GM18873 (cell line): Measurements from ENCODE around the gene LRBA.
"Not testable (repeated sequence)": the region's sequence is repeated elsewhere in the genome, so short reads cannot be mapped to it uniquely, and the experiment has no call there.

Source experiments
- ATAC-seq: cut with Tn5 transposase; IDR thresholded peaks from one replicate; pipeline ENCODE4 v1.9.1; 2021; ENCODE audit warnings: mild to moderate bottlenecking, moderate library complexity, moderate number of reproducible peaks; ENCODE audit not compliant: unreplicated experiment, low FRiP score

Gene LRBA

DNA sequence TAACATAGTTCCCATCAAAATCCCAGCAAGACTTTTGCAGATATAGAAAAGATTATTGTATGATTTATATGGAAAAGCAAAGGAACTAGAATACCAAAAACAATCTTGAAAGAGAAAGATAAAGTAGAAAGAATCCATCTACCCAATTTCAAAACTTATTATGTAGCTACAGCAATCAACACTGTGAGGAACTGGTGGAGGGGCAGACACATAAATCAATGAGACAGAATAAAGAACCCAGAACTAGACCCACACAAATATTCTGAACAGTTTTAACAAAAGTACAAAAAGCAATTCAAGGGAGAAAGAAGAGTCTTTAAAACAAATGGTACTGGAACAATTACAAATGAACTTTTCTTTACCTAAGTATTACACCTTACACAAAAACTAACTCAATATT lies 67.0 kb downstream of the LRBA start:
- ATAC-seq, result no peak

DNA sequence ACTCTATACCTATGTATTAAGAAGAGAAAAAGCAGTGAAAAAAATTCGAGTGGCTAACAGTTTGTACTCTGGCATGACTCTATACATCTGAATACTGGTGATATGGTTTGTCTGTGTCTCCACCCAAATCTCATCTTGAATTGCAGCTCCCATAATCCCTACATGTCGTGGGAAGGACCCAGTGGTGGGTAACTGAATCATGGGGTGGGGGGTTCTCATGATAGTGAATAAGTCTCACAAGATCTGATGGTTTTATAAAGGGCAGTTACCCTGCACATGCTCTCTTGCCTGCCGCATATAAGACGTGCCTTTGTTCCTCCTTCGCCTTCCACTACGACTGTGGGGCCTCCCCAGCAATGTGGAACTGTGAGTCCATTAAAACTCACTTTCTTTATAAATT lies 70.4 kb downstream of the LRBA start:
- ATAC-seq, result no peak

DNA sequence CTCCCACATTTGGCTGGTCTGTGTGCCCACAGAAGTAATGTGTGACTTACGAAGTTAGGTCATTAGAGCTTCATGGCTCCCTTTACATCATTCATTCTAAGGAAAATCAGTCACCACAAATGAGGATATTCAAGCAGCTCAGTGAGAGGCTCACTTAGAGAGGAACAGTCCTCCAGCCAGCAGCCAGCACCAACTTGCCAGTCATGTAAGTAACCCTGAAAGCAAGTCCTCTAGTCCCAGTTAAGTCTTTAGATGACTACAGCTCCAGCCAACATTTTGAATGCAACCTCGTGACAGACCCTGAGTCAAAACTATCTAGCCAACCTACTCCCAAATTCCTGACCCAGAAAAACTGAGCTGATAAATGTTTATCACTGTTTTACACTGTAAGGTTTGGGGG lies 71.3 kb downstream of the LRBA start:
- ATAC-seq, result no peak

DNA sequence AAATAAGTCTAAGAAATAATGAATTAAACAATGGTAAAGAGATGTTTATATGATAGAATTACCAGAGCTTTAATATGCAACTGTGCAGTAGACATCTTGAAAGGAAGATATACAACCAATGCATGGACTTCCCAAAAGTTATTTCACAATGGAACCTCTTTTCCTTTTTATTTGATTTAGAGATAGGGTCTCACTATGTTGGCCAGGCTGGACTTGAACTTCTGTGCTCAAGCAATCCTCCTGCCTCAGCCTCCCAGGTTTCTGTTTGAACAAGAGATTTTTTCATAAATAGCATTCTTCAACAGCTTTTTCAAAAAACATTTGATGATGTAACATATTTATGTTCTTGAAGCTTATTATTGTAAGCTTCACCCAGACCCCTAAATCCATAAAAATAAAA lies 72.0 kb downstream of the LRBA start:
- ATAC-seq, result no peak

DNA sequence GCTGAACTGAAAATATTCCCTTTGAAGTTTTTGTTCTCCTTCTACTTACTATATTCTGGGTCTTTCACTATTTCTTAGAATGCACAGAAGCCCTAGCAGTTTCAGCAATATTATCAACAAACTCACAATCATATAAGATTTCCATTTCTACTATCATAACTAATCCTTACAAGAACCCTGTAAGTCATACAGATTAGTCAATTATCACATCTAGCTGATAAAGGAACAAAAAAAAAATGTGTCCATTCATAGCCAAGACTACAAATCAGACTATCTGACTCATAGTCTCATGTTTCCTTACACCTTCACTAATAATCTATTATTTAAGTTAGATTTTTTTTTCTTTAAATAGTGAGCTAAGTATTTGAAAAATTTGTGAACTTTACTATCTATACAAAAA lies 72.5 kb downstream of the LRBA start:
- ATAC-seq, result no peak

DNA sequence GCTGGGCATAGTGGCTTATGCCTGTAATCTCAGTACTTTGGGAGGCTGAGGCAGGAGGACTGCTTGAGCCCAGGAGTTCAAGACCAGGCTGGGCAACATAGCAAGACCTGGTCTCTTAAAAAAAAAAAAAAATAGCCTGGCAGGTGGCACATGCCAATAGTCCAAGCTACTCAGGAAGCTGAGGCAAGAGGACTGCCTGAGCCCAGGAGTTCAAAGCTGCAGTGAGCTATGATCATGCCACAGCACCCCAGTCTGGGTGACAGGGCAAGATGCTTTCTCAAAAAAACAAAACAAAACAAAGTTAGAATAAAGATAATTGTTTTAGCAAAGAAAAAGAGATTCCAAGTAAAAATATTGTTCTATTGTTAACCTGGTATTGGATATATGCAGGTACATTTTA lies 75.0 kb downstream of the LRBA start:
- no peak for ATAC-seq

DNA sequence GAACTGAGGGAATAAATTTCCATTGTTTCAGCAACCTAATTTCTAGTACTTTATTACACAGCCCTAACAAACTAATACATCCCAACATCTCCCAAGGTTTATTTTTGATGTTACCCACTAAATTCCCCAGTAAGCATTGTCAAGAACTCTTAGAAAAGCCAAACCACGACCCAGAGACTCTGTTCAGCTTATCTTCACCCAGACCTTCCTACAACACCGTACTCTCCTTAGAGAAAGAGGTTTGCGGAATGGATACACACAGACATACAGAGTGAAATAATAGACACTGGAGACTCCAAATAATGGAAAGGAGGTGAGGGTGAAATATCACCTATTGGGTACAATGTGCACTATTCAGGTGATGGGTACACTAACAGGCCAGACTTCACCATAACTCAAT lies 75.6 kb downstream of the LRBA start:
- no peak for ATAC-seq

DNA sequence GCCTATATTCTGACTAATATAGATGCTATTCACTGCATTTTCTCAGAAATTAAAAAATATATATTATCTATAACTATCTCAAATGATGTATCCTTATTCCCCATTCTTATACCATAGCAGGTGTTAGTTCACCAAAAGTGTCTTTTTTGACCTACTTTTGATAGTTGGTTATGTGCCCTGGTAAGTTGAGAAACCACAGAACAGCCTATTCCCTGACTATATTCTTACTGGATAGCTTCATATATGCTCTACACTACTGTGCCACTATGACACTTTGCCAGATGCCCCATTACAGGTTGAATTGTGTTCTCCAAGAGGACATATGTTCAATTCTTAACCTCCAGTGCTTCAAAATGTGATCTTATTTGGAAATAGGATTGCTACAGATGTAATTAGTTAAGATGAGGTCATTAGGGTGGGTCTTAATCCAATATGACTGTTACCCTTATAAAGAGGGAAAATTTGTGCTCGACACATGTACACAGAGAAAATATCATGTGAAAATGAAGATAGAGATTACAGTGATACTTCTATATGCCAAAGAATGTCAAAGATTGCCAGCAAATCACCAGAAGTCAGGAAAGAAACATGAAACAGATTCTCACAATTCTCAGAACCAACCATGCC lies 76.1 kb downstream of the LRBA start:
- ATAC-seq, result no peak

DNA sequence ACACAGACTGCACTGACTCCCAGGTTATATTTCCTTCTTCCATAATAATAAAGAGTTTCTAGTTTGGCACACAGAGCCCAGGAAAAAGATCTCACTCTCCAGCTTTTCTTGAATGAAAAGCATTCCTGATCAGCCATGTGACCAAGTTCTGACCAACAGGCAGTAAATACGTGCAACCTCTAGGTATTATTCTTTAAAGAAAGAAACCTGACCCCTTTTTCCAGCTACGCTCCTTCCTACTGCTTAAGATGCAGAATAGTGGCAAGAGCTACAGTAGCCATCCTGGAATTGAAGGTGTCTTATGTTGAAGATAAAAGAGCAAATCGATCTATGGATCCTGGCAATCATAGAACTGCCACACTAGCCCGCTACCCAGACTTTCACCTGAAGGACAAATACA lies 76.7 kb downstream of the LRBA start:
- ATAC-seq, result no peak

DNA sequence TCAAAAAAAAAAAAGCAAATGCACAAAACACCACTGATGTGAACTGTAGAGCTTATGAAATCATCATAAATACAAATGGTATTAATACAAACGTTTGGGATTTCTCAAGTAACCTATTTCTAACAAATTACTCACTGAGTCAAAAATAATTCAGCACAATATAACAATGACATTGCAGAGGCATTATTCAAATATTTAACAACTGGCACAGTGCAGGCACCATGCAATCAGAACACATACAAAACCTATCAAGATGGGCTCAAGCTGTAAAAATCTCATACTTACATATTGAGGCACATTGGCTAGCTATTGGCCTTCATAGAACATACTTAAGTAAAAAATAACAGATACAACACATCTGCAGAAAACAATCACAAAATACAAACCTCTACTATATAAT lies 81.1 kb downstream of the LRBA start:
- ATAC-seq, result no peak

DNA sequence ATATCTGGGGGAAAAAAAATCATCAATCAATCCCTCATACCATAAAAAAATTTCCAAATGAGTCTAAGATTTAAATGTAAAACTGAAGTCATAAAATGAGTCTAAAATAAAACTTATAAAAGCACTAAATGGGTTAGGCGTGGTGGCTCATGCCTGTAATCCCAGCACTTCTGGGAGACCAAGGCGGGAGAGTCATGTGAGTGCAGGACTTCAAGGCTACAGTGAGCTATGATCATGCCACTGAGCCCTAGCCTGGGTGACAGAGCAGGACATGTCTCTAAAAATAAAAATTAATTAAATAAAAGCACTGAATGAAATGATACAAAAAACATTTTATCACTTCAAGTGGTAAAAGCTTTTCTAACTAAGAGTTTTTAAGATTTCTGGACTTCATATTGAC lies 83.3 kb downstream of the LRBA start:
- ATAC-seq, result no peak

DNA sequence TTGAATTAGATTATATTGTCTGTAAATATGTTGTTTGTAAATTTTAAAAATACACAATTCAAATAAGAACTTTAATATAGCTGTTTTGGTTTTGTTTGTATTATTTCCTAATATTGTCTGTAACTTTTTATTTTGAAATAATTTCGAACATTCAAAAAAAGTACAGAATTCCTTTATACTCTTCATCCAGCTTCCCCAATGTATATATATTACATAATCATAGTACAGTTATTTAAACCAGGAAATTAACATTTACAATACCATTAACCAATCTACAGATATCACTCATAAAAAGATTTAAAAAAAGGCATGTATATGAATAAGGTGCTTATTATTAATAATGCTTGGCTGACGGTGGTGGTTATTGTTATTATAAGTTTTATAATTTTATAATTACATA lies 84.1 kb downstream of the LRBA start:
- no peak for ATAC-seq

DNA sequence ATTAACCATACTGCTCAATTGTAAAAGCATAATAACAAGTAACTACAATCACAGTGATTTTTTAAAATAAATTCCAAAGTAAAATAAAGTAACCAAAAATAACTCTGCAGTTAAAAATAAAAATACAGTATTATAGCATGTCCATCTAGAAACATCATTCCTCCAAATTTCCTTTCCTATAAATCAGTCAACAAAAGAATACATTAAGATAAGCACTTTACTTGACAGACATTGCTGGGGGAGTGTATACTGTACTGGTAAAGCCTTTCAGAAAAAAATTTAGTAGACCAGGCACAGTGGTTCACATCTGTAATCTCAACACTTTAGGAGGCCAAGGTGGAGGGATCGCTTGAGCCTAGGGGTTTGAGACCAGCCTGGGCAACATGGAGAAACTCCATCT lies 91.1 kb downstream of the LRBA start:
- no peak for ATAC-seq

DNA sequence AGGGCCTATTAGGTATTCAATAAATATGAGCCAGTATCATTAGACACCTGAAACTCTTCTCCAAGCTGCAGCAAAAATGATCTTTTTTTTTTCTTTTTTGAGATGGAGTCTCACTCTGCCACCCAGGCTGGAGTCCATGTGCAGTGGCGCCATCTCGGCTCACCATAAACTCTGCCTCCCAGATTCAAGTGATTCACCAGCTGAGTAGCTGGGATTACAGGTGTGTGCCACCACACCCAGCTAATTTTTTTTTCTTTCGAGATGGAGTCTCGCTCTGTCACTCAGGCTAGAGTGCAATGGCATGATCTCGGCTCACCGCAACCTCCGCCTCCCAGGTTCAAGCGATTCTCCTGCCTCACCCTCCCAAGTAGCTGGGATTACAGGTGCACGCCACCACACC lies 93.6 kb downstream of the LRBA start:
- not testable (repeated sequence) for ATAC-seq

DNA sequence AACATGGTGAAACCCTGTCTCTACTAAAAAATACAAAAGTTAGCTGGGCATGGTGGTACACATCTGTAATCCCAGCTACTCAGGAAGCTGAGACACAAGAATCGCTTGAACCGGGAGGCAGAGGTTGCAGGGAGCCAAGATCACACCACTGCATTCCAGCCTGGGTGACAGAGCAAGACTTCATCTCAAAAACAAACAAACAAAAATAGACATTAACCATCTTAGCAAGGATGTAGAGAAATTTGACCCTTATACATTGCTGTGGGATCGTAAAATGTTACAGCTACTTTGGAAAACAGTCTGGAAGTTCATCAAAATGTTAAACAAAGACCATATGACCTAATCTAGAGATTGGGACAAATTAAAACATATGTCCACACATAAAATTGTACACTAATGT lies 96.5 kb downstream of the LRBA start:
- not testable (repeated sequence) for ATAC-seq

DNA sequence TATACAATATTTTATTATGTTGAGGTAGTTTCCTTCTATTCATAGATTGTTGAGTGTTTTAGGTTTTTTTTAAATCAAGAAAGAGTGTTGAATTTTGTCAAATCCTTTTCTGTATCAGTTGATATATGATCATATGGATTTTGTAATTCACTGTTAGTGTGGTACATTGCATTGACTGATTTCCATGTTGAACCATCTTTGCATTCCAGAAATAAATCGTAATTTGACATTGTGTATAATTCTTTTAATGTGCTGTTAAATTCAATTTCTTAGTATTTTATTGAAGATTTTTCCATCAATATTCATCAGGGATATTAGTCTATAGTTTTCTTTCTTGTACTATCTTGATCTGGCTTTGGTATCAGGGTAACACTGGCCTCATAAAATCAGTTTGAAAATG lies 103.8 kb downstream of the LRBA start:
- ATAC-seq, result no peak

DNA sequence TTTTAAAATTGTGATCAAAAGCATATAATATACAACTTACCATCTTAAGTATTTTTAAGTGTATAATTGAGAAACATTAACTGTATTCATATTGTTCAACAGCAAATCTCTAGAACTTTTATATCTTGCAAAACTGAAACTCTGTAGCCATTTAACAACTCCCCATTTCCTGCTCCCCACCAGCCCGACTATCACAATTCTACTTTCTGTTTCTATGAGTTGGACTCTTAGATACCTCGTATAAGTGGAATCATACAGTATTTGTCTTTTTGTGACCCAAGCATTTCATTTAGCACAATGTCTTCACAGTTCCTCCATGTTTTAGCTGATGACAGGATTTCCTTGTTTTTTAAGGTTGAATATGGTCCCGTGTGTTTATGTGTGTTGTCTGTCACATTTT lies 106.0 kb downstream of the LRBA start:
- ATAC-seq, result no peak

DNA sequence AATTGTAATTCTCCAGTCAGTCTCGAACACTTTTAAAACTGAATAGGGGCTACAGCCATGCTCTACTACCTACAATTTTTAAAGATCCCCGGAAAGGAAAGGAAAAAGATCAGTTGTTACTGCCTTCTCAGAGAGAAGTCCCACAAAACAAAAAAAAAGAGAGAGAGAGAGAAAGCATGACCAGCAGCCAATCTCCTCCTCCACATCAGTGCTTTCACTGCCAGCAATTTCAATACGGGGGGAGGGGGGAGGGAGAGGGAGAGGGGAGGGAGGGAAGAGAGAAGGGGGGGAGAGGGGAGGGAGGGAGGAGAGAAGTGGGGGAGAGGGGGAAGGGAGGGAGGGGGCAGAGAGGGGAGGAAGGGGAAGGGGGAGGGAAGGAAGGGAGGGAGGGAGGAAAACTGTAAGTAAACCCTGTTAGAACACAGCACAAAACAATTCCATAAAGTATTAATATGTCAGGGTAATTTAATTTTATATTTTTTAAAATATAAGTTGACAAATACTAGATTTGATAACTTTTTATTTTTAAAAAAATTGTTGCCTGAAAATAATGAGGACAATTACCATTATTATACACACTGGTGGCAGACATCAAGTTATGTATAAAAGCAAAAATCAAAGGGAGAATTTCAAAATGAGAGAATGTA lies 108.0 kb downstream of the LRBA start:
- ATAC-seq, result no peak

DNA sequence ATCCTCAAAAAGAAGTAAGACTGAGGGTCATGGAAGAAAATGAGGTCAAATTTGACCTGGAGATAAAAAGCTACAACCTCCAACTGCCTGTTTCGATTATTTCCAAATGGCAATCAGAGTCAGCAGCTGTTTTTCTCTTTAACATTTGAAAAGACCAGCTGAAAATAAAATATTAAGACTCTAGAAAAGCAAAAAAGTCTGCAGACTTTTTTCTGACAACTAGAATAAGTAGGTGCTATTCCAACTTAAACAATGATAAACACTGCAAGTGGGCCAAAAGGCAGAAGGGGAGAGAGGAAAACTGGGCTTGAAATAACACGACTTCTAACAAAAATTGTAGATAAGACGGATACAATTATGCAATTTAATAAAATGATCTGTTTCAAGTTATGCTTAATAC lies 110.4 kb downstream of the LRBA start:
- ATAC-seq, result no peak

DNA sequence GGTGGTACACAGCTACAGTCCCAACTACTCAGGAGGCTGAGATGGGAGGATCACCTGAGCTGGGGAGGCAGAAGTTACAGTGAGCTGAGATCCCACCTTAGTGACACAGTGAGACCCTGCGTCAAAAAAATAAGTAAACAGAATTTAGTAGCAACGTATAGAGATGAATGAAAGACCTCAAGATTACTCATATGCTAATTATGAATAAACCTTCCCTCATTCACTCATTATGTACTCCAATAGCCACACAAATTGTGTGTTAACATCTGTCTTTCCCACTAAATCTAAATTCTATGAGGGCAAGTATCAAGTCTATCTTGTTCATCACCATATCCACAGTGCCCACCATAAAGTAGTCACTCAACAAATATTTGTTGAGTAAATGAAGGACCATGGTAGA lies 111.5 kb downstream of the LRBA start:
- no peak for ATAC-seq

DNA sequence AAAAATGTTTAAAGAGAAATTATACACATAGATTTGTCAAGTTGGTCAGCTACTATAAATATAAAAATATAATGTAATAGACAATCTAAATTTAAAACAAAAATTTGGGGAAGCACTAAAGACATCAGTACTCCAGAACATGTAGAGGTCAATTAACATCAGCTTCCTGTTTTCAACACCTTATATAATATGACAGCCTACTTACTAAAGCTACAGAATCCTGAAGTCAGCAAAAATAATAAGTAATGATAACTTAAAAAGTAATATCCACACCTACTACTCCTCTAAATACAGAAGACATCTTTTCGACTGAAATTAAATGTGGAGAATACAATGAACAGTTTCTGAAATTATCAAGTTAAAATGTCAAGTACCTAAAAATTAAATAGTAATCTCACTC lies 118.6 kb downstream of the LRBA start:
- no peak for ATAC-seq

DNA sequence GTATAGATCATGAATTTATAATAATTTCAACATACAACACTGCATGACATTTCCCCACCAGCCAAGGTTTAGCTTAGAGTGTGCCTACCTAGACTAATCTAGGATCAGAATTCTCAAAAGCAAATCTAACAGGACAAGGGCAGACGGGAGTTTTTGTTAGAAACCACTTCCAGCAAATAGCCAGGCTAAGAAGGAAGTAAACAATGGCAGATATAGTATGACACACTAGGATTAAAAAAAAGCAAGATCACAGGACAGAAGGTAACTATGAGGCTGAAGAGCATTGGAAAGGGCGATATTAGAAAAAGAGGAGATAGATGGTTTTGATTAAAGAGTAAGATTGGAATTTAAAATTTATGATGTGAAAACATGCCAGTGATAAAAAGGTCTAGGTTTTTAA lies 124.8 kb downstream of the LRBA start:
- no peak for ATAC-seq

DNA sequence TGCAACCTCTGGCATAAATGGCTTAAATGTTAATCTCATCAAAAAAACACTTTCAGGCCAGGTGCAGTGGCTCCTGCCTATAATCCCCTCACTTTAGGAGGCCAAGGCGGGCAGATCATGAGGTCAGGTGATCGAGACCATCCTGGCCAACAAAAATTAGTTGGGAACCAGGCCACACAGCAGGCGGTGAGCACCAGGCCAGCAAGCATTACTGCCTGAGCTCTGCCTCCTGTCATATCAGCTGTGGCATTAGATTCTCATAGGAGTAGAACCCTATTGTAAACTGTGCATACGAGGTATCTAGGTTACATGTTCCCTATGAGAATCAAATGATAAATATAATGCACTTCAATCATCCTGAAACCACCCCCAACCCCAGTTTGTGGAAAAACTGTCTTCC lies 125.8 kb downstream of the LRBA start:
- no peak for ATAC-seq
